C4-2B (cell line): Measurements from ENCODE around the gene HTR1D.

Experiments used
- ZFX ChIP-seq: fragments of 450-650 bp; IDR thresholded peaks from 2 replicates; pipeline ENCODE4 v1.6.1; 2017
- TF ChIP-seq, protein P1 (sequence below): fragments of 450-650 bp; conservative IDR thresholded peaks from 2 replicates; pipeline ENCODE4 v1.5.1; 2017; ENCODE audit warnings: mild to moderate bottlenecking

DNA sequence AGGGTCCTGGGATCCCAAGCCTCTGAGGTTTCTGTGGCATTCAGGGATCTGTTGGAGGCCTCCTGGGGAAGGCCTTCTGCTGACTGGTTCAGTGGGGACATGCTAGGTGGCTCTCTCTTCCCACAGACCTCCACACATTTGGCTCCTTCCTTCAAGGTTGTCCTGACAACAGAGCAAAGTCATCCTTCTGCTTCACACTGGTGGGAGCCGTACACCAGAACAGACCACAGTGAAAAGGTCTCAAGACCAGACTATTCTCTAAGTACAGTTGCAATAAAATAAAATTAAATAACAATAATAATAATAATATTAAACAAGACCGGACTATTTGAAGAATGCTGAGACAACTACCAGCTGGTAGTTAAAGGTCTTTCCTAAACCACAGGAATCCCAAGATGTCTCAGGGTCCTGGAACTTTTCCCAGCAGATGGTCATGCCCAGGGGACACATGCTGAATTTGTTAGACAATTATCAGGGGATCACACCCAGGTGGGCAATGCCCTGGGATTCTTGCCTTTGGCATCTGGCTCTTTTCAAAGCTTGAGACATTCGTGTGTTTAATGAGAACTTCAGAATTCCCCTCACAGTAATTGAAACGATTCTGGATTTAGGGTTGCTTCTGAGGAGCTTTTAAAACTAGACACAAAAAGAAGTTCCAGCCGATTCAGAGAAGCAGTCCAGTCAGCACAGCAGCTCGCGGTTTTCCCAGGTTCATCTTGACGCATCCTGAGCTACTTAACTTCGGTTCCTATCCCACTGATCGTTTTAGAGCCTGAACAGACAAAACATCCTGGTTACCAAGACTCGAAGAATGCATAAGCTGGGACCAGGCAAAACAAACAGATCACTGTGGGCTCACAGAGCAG, 22.9 kb downstream of the HTR1D start:
- TF ChIP-seq, protein P1, sequence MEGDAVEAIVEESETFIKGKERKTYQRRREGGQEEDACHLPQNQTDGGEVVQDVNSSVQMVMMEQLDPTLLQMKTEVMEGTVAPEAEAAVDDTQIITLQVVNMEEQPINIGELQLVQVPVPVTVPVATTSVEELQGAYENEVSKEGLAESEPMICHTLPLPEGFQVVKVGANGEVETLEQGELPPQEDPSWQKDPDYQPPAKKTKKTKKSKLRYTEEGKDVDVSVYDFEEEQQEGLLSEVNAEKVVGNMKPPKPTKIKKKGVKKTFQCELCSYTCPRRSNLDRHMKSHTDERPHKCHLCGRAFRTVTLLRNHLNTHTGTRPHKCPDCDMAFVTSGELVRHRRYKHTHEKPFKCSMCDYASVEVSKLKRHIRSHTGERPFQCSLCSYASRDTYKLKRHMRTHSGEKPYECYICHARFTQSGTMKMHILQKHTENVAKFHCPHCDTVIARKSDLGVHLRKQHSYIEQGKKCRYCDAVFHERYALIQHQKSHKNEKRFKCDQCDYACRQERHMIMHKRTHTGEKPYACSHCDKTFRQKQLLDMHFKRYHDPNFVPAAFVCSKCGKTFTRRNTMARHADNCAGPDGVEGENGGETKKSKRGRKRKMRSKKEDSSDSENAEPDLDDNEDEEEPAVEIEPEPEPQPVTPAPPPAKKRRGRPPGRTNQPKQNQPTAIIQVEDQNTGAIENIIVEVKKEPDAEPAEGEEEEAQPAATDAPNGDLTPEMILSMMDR = no peak
- TF ChIP-seq ZFX = no peak
